Osteoblast (primary cell): ENCODE measurements around the gene ANKRD28. TPM values are rescaled to one million over a fixed set of nuclear protein-coding genes. Genes with fewer than 3 reads are reported as not detected.

Source experiments
- DNase-seq: peaks from one replicate; pipeline ENCODE4 v3.0.0; 2011; ENCODE audit warnings: low spot score, mixed read lengths; ENCODE audit not compliant: insufficient read length; ENCODE audit errors: missing footprints
- H2AFZ ChIP-seq: 2 replicates; pipeline ENCODE4 v1.6.0; 2011; ENCODE audit warnings: mild to moderate bottlenecking, low read length
- H3K27ac ChIP-seq: 2 replicates; pipeline ENCODE4 v1.5.1; 2011; ENCODE audit warnings: mild to moderate bottlenecking, low read depth, low read length, moderate library complexity
- H3K27me3 ChIP-seq: 2 replicates; pipeline ENCODE4 v1.6.0; 2012; ENCODE audit warnings: mild to moderate bottlenecking, control low read depth, inconsistent platforms, low read length, moderate library complexity; ENCODE audit not compliant: insufficient read depth
- H3K36me3 ChIP-seq: 2 replicates; pipeline ENCODE4 v1.5.1; 2011; ENCODE audit warnings: mild to moderate bottlenecking, low read length, control low read depth, moderate library complexity; ENCODE audit not compliant: insufficient read depth
- H3K4me1 ChIP-seq: 2 replicates; pipeline ENCODE4 v1.5.1; 2011; ENCODE audit warnings: mild to moderate bottlenecking, low read length, control low read depth, moderate library complexity; ENCODE audit not compliant: insufficient read depth
- H3K4me2 ChIP-seq: 2 replicates; pipeline ENCODE4 v1.6.0; 2011; ENCODE audit warnings: mild to moderate bottlenecking, low read length; ENCODE audit not compliant: insufficient read depth
- H3K4me3 ChIP-seq: fragments of 200-600 bp; sonication (generic); 3 replicates; pipeline ENCODE4 v1.5.1; 2012; ENCODE audit warnings: mild to moderate bottlenecking, low read length, inconsistent platforms; ENCODE audit not compliant: insufficient read depth
- H3K79me2 ChIP-seq: 2 replicates; pipeline ENCODE4 v1.6.0; 2012; ENCODE audit warnings: mild to moderate bottlenecking, low read length, control low read depth, inconsistent platforms; ENCODE audit not compliant: insufficient read depth
- H3K9me3 ChIP-seq: 2 replicates; pipeline ENCODE4 v1.5.1; 2011; ENCODE audit warnings: low read depth, low read length, control low read depth
- H4K20me1 ChIP-seq: 2 replicates; pipeline ENCODE4 v1.6.0; 2012; ENCODE audit warnings: mild to moderate bottlenecking, low read length, control low read depth; ENCODE audit not compliant: insufficient read depth
- CTCF ChIP-seq: IDR thresholded peaks from 2 replicates; pipeline ENCODE4 v1.5.1; 2011; ENCODE audit warnings: mild to moderate bottlenecking, low read depth, low read length, moderate library complexity; ENCODE audit errors: extremely low read depth
- total RNA-seq: library from RNA; depleted of rRNA; stranded (reverse); fragments of >200 nt; gene quantifications from 2 replicates; pipeline ENCODE4 v1.2.3, GENCODE V29; 2012

The ANKRD28 gene
- total RNA-seq, 1 donor: 223 TPM

- no peaks in the 10 kb centered on the region for H4K20me1 ChIP-seq
- H2AFZ ChIP-seq: peak overlapping the region; percentile 24
- DNase-seq: peak; percentile 54
- H3K4me3 ChIP-seq: no peak overlapping the region
- peaks cover 5% of the 10 kb centered on the region for H3K79me2 ChIP-seq
- peaks cover 68% of the 10 kb centered on the region for H3K4me1 ChIP-seq
- H3K4me2 ChIP-seq: peak overlapping the region; percentile 70
- H3K9me3 ChIP-seq: no peaks in the 10 kb centered on the region
- no peaks in the 10 kb centered on the region for H3K36me3 ChIP-seq
- TF ChIP-seq CTCF: no peak
- peak overlapping the region; percentile 93 for H3K27ac ChIP-seq
- H3K27me3 ChIP-seq: no peaks in the 10 kb centered on the region
Measured at GRCh38 chr3:15635121-15635661, 162.6 kb downstream of the ANKRD28 start.

GRCh38 chr3:15634671-15635070 is 163.1 kb downstream of the ANKRD28 start:
- H3K79me2 ChIP-seq: peaks cover 5% of the 10 kb centered on the region
- H3K36me3 ChIP-seq: no peaks in the 10 kb centered on the region
- no peaks in the 10 kb centered on the region for H3K9me3 ChIP-seq
- peak; percentile 23 for DNase-seq
- TF ChIP-seq CTCF: no peak
- H2AFZ ChIP-seq: no peak overlapping the region
- no peaks in the 10 kb centered on the region for H3K27me3 ChIP-seq
- no peak overlapping the region for H3K4me3 ChIP-seq
- peaks cover 72% of the 10 kb centered on the region for H3K4me1 ChIP-seq
- H3K4me2 ChIP-seq: peak overlapping the region; percentile 70
- H4K20me1 ChIP-seq: no peaks in the 10 kb centered on the region
- peak overlapping the region; percentile 93 for H3K27ac ChIP-seq

GRCh38 chr3:15633766-15634598 is 163.8 kb downstream of the ANKRD28 start:
- Histone ChIP-seq H3K27me3 (no peaks in the 10 kb centered on the region), H3K9me3 (no peaks in the 10 kb centered on the region), H3K79me2 (peaks cover 5% of the 10 kb centered on the region), H3K4me3 (no peak overlapping the region), H2AFZ (peak overlapping the region; percentile 30), H3K27ac (peak overlapping the region; percentile 93), H3K4me2 (peak overlapping the region; percentile 70), H3K36me3 (no peaks in the 10 kb centered on the region), H3K4me1 (peaks cover 73% of the 10 kb centered on the region), H4K20me1 (no peaks in the 10 kb centered on the region)
- peak; percentile 51 for DNase-seq
- TF ChIP-seq CTCF: no peak

GRCh38 chr3:15633159-15633558 is 164.6 kb downstream of the ANKRD28 start:
- H3K4me3 ChIP-seq: no peak overlapping the region
- H3K36me3 ChIP-seq: no peaks in the 10 kb centered on the region
- no peak overlapping the region for H2AFZ ChIP-seq
- no peak for TF ChIP-seq CTCF
- DNase-seq: peak; percentile 34
- peak overlapping the region; percentile 93 for H3K27ac ChIP-seq
- H3K9me3 ChIP-seq: no peaks in the 10 kb centered on the region
- H3K4me2 ChIP-seq: no peak overlapping the region
- no peaks in the 10 kb centered on the region for H3K27me3 ChIP-seq
- peaks cover 5% of the 10 kb centered on the region for H3K79me2 ChIP-seq
- peaks cover 65% of the 10 kb centered on the region for H3K4me1 ChIP-seq
- no peaks in the 10 kb centered on the region for H4K20me1 ChIP-seq
